Measurements from ENCODE around the gene ICA1. TPM values are rescaled to one million over a fixed set of nuclear protein-coding genes. Genes with fewer than 3 reads are reported as not detected.

ICA1 gene
- total RNA-seq, 1 experiment from 2014 or later: 3.2 TPM

- no TSS peak for BruUV-seq (replicated peaks)
- H2AFZ ChIP-seq (ENCODE audit: low read length): no peak overlapping the region
- no peaks in the 10 kb centered on the region for H3K9me3 ChIP-seq (ENCODE audit: low read length)
- POLR2A ChIA-PET (ENCODE audit: unreplicated experiment): no interaction called here
- no peak overlapping the region for H3K4me2 ChIP-seq (ENCODE audit: low read length)
- H4K20me1 ChIP-seq (ENCODE audit: low read length): no peaks in the 10 kb centered on the region
- no peaks in the 10 kb centered on the region for H3F3A ChIP-seq (ENCODE audit: low read length, unreplicated experiment)
- H3K79me2 ChIP-seq (ENCODE audit: low read length): no peaks in the 10 kb centered on the region
- no peaks in the 10 kb centered on the region for H3K4me1 ChIP-seq (ENCODE audit: insufficient read depth, low read length)
- no peaks in the 10 kb centered on the region for H3K9me2 ChIP-seq (replicated peaks; ENCODE audit: low read length)
- TF ChIP-seq EZH2 (IDR thresholded peaks at IDR 0.05; ENCODE audit: low read length, unreplicated experiment) (no peak), EZH2phosphoT487 (IDR thresholded peaks at IDR 0.05; ENCODE audit: borderline replicate concordance, low read length) (no peak), CTCF (conservative IDR thresholded peaks at IDR 0.05; ENCODE audit: low read depth, low read length) (no peak)
- no peak overlapping the region for H3K9ac ChIP-seq (ENCODE audit: low read length)
- no peak overlapping the region for H3K27ac ChIP-seq (ENCODE audit: low read length)
- ATAC-seq (no peak), DNase-seq (no peak)
- H3K27me3 ChIP-seq (ENCODE audit: low read length): no peaks in the 10 kb centered on the region
- no peaks in the 10 kb centered on the region for H3K36me3 ChIP-seq (ENCODE audit: low read depth, low read length)
- CTCF ChIA-PET: no interaction called here
- H3K4me3 ChIP-seq (ENCODE audit: low read length): no peak overlapping the region
- intact Hi-C loops (cut with micrococcal nuclease): no loop called here
Measured at GRCh38 chr7:8205031-8205387, 57.0 kb downstream of the ICA1 start.

- H3K9me2 ChIP-seq (replicated peaks; ENCODE audit: low read length): no peaks in the 10 kb centered on the region
- no peaks in the 10 kb centered on the region for H3K9me3 ChIP-seq (ENCODE audit: low read length)
- no peak overlapping the region for H3K4me2 ChIP-seq (ENCODE audit: low read length)
- TF ChIP-seq EZH2phosphoT487 (IDR thresholded peaks at IDR 0.05; ENCODE audit: borderline replicate concordance, low read length) (no peak), CTCF (conservative IDR thresholded peaks at IDR 0.05; ENCODE audit: low read depth, low read length) (no peak)
- ChIA-PET CTCF (no interaction called here), POLR2A (ENCODE audit: unreplicated experiment) (no interaction called here)
- no peaks in the 10 kb centered on the region for H3K27me3 ChIP-seq (ENCODE audit: low read length)
- no peaks in the 10 kb centered on the region for H4K20me1 ChIP-seq (ENCODE audit: low read length)
- ATAC-seq: no peak
- no peaks in the 10 kb centered on the region for H3K79me2 ChIP-seq (ENCODE audit: low read length)
- BruUV-seq (replicated peaks): no TSS peak
- H3K4me3 ChIP-seq (ENCODE audit: low read length): no peak overlapping the region
- intact Hi-C loops (cut with micrococcal nuclease): no loop called here
- DNase-seq: no peak
- no peaks in the 10 kb centered on the region for H3K4me1 ChIP-seq (ENCODE audit: insufficient read depth, low read length)
- no peak overlapping the region for H3K27ac ChIP-seq (ENCODE audit: low read length)
- H2AFZ ChIP-seq (ENCODE audit: low read length): no peak overlapping the region
- H3K9ac ChIP-seq (ENCODE audit: low read length): no peak overlapping the region
- no peaks in the 10 kb centered on the region for H3F3A ChIP-seq (ENCODE audit: low read length, unreplicated experiment)
- no peaks in the 10 kb centered on the region for H3K36me3 ChIP-seq (ENCODE audit: low read depth, low read length)
Measured at GRCh38 chr7:8204339-8205030, 57.5 kb downstream of the ICA1 start.

- no peak for ATAC-seq
- Histone ChIP-seq H3K9me3 (ENCODE audit: low read length) (no peaks in the 10 kb centered on the region), H4K20me1 (ENCODE audit: low read length) (no peaks in the 10 kb centered on the region), H3K4me3 (ENCODE audit: low read length) (no peak overlapping the region), H2AFZ (ENCODE audit: low read length) (no peak overlapping the region), H3K79me2 (ENCODE audit: low read length) (no peaks in the 10 kb centered on the region), H3K27ac (ENCODE audit: low read length) (no peak overlapping the region), H3K4me2 (ENCODE audit: low read length) (no peak overlapping the region), H3K4me1 (ENCODE audit: insufficient read depth, low read length) (no peaks in the 10 kb centered on the region), H3K27me3 (ENCODE audit: low read length) (no peaks in the 10 kb centered on the region), H3K9me2 (replicated peaks; ENCODE audit: low read length) (no peaks in the 10 kb centered on the region), H3F3A (ENCODE audit: low read length, unreplicated experiment) (no peaks in the 10 kb centered on the region), H3K9ac (ENCODE audit: low read length) (no peak overlapping the region), H3K36me3 (ENCODE audit: low read depth, low read length) (no peaks in the 10 kb centered on the region)
- no TSS peak for BruUV-seq (replicated peaks)
- intact Hi-C loops (cut with micrococcal nuclease): no loop called here
- CTCF ChIA-PET: no interaction called here
- TF ChIP-seq CTCF (conservative IDR thresholded peaks at IDR 0.05; ENCODE audit: low read depth, low read length) (no peak), EZH2 (IDR thresholded peaks at IDR 0.05; ENCODE audit: low read length, unreplicated experiment) (no peak), EZH2phosphoT487 (IDR thresholded peaks at IDR 0.05; ENCODE audit: borderline replicate concordance, low read length) (no peak)
- no peak for DNase-seq
- POLR2A ChIA-PET (ENCODE audit: unreplicated experiment): no interaction called here
Measured at GRCh38 chr7:8201846-8202441, 60.0 kb downstream of the ICA1 start.

Measured in PC-3 (cell line).